ENCODE results near the gene POFUT2.
A peak's percentile ranks its signal among the peaks of the same experiment; 100 is the strongest.

Gene POFUT2

GRCh38 chr21:45281411-45282282, 6.0 kb downstream of the POFUT2 start:
- no peak for DNase-seq

GRCh38 chr21:45280969-45281368, 6.7 kb downstream of the POFUT2 start:
- no peak for DNase-seq

- no peak for DNase-seq
Observed at GRCh38 chr21:45280178-45280821, 7.4 kb downstream of the POFUT2 start.

- DNase-seq = no peak
Observed at GRCh38 chr21:45279446-45280177, 8.1 kb downstream of the POFUT2 start.

- DNase-seq = no peak
Observed at GRCh38 chr21:45278156-45278911, 9.4 kb downstream of the POFUT2 start.

GRCh38 chr21:45277101-45278045, 10.3 kb downstream of the POFUT2 start:
- no peak for DNase-seq

- no peak for DNase-seq
Observed at GRCh38 chr21:45276596-45276995, 11.1 kb downstream of the POFUT2 start.

GRCh38 chr21:45270306-45270821, 17.3 kb downstream of the POFUT2 start:
- DNase-seq = peak; percentile 46

- no peak for DNase-seq
Observed at GRCh38 chr21:45269861-45270260, 17.8 kb downstream of the POFUT2 start.

GRCh38 chr21:45267390-45267760, 20.3 kb downstream of the POFUT2 start:
- DNase-seq = no peak

GRCh38 chr21:45266518-45267389, 20.9 kb downstream of the POFUT2 start:
- DNase-seq = no peak

- DNase-seq = no peak
Observed at GRCh38 chr21:45265721-45266517, 21.8 kb downstream of the POFUT2 start.

- DNase-seq = no peak
Observed at GRCh38 chr21:45264912-45265515, 22.7 kb downstream of the POFUT2 start.

GRCh38 chr21:45264146-45264911, 23.4 kb downstream of the POFUT2 start:
- DNase-seq = no peak

- no peak for DNase-seq
Observed at GRCh38 chr21:45263534-45263933, 24.2 kb downstream of the POFUT2 start.

GRCh38 chr21:45262616-45263015, 25.1 kb downstream of the POFUT2 start:
- no peak for DNase-seq

GRCh38 chr21:45262041-45262581, 25.6 kb downstream of the POFUT2 start:
- DNase-seq = no peak

- DNase-seq = no peak
Observed at GRCh38 chr21:45261093-45261492, 26.6 kb downstream of the POFUT2 start.
